Measurements from ENCODE around the gene NOP53. TPM values are rescaled to one million over a fixed set of nuclear protein-coding genes. Genes with fewer than 3 reads are reported as not detected.
A peak's percentile ranks its signal among the peaks of the same experiment; 100 is the strongest.
"Not testable (repeated sequence)": the region's sequence is repeated elsewhere in the genome, so short reads cannot be mapped to it uniquely, and the experiment has no call there.

The NOP53 gene
- total RNA-seq, 2 donors from 2014 or later, result 189 to 220 TPM

DNA sequence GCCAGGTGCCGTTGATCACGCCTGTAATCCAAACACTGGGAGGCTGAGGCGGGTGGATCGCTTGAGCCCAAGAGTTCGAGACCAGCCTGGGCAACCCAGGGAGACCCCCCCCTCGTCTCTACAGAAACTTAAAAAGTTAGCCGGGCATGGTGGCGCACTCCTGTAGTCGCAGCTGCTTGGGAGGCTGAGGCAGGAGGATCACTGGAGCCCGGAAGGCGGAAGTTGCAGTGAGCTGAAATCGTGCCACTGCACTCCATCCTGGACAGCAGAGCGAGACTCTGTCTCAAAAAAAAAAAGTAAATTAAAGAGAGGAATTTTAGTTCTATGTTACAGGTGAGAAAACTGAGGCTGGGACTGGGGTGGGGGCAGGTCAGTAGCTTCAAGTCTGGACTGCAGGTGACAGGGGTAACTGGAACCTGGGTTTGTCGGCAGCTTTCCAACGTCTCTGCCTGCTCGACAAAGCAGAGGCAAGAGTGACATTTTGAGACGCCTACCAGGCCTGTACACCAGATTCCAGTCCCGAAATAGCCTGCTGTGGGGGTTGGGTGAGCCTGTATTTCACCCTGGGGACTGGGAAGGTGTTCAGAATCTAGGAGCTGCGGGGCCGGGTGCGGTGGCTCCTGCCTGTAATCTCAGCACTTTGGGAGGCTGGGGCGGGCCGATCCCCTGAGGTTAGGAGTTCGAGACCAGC, 34.3 kb downstream of the NOP53 start:
- TF ChIP-seq CTCF (IDR thresholded peaks at IDR 0.05), result no peak
- Histone ChIP-seq H3K4me3 (peak overlapping the region; percentile 89), H3K27me3 (replicated peaks; ENCODE audit: insufficient read depth) (no peaks in the 10 kb centered on the region), H3K27ac (peak overlapping the region; percentile 98), H3K9me3 (no peaks in the 10 kb centered on the region), H3K4me1 (ENCODE audit: control insufficient read depth in 1 of 2, low read depth in 2 of 2) (peaks cover 22 to 41% of the 10 kb centered on the region in 2 donors), H3K36me3 (peaks cover 26% of the 10 kb centered on the region)
- ATAC-seq (ENCODE audit: insufficient number of reproducible peaks, low FRiP score, low read depth) (no peak), DNase-seq (ENCODE audit: low spot score) (peak; percentile 52)

DNA sequence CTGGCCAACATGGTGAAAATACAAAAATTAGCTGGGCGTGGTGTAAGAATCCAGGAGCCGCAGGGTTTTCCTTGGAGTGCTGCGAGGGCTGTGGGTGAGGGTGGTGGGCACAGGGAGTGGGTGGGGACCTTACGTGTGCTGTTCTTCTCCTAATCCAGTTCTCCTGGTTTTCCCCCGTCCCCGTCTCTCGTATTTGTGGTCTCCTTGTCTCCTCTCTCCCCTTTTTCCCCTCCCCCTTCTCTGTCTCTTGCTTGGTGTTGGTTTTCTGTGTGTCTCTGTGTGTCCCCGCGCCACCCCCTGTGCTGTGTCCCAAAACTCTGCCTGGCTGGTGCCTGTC, 34.8 kb downstream of the NOP53 start:
- H3K4me1 ChIP-seq (ENCODE audit: control insufficient read depth in 1 of 2, low read depth in 2 of 2), result peaks cover 22 to 41% of the 10 kb centered on the region in 2 donors
- no peak for TF ChIP-seq CTCF (IDR thresholded peaks at IDR 0.05)
- peak overlapping the region; percentile 98 for H3K27ac ChIP-seq

DNA sequence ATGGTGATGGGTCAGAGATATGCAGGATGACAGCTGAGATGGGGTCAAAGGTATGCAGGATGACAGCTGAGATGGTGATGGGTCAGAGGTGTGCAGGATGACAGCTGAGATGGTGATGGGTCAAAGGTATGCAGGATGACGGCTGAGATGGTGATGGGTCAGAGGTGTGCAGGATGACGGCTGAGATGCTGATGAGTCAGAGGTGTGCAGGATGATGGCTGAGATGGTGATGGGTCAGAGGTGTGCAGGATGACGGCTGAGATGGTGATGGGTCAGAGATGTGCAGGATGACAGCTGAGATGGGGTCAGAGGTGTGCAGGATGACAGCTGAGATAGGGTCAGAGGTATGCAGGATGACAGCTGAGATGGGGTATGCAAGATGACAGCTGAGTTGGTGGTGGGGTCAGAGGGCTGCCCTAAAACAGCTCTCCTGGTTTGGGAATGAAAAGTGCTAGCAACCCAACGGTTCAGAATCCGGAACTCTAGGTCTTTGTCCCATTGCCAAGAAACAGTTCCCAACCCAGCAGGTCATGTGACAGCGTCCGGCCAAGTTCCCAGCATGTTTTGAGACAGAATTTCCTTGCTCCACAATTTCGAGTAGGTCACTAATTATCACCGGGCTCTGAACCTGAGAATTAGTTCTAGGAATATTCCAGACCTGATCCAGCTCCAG, 36.4 kb downstream of the NOP53 start:
- ATAC-seq (ENCODE audit: insufficient number of reproducible peaks, low FRiP score, low read depth) (no peak), DNase-seq (ENCODE audit: low spot score) (no peak)
- no peak for TF ChIP-seq CTCF (IDR thresholded peaks at IDR 0.05)
- H3K9me3 ChIP-seq, result no peaks in the 10 kb centered on the region
- H3K4me1 ChIP-seq (ENCODE audit: control insufficient read depth in 1 of 2, low read depth in 2 of 2), result peaks cover 24 to 47% of the 10 kb centered on the region in 2 donors
- H3K36me3 ChIP-seq, result peaks cover 39% of the 10 kb centered on the region
- H3K27ac ChIP-seq, result peak overlapping the region in 1 of 2 donors; percentile 34
- no peaks in the 10 kb centered on the region for H3K27me3 ChIP-seq (replicated peaks; ENCODE audit: insufficient read depth)
- H3K4me3 ChIP-seq, result peak overlapping the region; percentile 42

More for the DNA sequence above, 34.8 kb downstream of the NOP53 start:
- ATAC-seq (ENCODE audit: insufficient number of reproducible peaks, low FRiP score, low read depth), result no peak
- H3K9me3 ChIP-seq, result no peaks in the 10 kb centered on the region
- H3K4me3 ChIP-seq, result peak overlapping the region; percentile 89
- peaks cover 30% of the 10 kb centered on the region for H3K36me3 ChIP-seq
- no peaks in the 10 kb centered on the region for H3K27me3 ChIP-seq (replicated peaks; ENCODE audit: insufficient read depth)
- DNase-seq (ENCODE audit: low spot score), result no peak

DNA sequence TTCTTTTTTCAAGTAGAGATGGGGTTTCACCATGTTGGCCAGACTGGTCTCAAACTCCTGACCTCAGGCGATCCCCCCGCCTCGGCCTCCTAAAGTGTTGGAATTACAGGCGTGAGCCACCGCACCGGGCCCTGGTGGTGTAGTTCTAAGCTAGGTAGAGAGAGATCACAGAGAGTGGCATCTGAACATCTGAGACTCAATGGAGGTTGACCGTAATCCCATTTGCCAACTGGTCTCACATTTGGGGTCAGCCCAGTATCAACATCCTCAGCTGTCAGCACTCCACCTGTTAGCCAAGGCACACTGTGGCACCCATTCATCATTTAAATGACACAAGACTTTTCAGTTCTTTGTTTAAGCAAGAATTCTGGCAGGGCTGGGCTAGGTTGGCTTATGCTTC, 41.2 kb downstream of the NOP53 start:
- DNase-seq (ENCODE audit: low spot score), result no peak
- ATAC-seq (ENCODE audit: insufficient number of reproducible peaks, low FRiP score, low read depth), result no peak
- peaks cover 39% of the 10 kb centered on the region for H3K36me3 ChIP-seq
- peak overlapping the region in 1 of 2 donors; percentile 43 for H3K27ac ChIP-seq
- H3K9me3 ChIP-seq, result no peaks in the 10 kb centered on the region
- TF ChIP-seq CTCF (IDR thresholded peaks at IDR 0.05), result no peak
- no peaks in the 10 kb centered on the region for H3K27me3 ChIP-seq (replicated peaks; ENCODE audit: insufficient read depth)
- peaks cover 19 to 34% of the 10 kb centered on the region in 2 donors for H3K4me1 ChIP-seq (ENCODE audit: control insufficient read depth in 1 of 2, low read depth in 2 of 2)
- H3K4me3 ChIP-seq, result no peak overlapping the region

DNA sequence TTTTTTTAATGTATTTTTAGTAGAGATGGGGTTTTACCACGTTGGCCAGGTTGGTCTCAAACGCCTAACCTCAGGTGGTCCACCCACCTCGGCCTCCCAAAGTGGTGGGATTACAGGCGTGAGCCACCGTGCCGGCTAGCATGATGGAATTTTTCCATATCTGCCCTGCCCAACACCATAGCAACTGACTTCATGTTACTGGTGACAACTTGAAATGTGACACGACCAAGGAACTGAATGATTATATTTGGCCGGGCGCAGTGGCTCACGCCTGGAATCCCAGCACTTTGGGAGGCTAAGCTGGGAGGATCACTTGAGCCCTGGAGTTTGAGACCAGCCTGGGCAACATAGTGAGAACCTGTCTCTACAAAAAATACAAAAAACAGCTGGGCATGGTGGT, 42.0 kb downstream of the NOP53 start:
- H3K4me3 ChIP-seq; ATAC-seq (ENCODE audit: insufficient number of reproducible peaks, low FRiP score, low read depth); DNase-seq (ENCODE audit: low spot score); H3K9me3 ChIP-seq; H3K27me3 ChIP-seq (replicated peaks; ENCODE audit: insufficient read depth): not testable (repeated sequence)
- peak overlapping the region in 1 of 2 donors; percentile 43 for H3K27ac ChIP-seq
- H3K36me3 ChIP-seq, result peaks cover 35% of the 10 kb centered on the region
- peaks cover 12 to 27% of the 10 kb centered on the region in 2 donors for H3K4me1 ChIP-seq (ENCODE audit: control insufficient read depth in 1 of 2, low read depth in 2 of 2)

- H3K36me3 ChIP-seq, result peaks cover 12% of the 10 kb centered on the region
- not testable (repeated sequence) for H3K9me3 ChIP-seq; H3K4me3 ChIP-seq; H3K27ac ChIP-seq; ATAC-seq (ENCODE audit: insufficient number of reproducible peaks, low FRiP score, low read depth); H3K27me3 ChIP-seq (replicated peaks; ENCODE audit: insufficient read depth); DNase-seq (ENCODE audit: low spot score)
- peaks cover 10 to 19% of the 10 kb centered on the region in 2 donors for H3K4me1 ChIP-seq (ENCODE audit: control insufficient read depth in 1 of 2, low read depth in 2 of 2)
Measured at GRCh38 chr19:47789811-47790210, 44.5 kb downstream of the NOP53 start.

Measured in thoracic aorta (tissue), 2 donors.